Islet of Langerhans (tissue), 1 donor: ENCODE results near the gene WDR59.
"Not testable (repeated sequence)": the region's sequence is repeated elsewhere in the genome, so short reads cannot be mapped to it uniquely, and the experiment has no call there.

Experiments used
- FAIRE-seq: peaks from one replicate; lab custom pipeline; 2011; peaks lifted over from hg19 to GRCh38; lab: Jason Lieb, UNC

The WDR59 gene

DNA sequence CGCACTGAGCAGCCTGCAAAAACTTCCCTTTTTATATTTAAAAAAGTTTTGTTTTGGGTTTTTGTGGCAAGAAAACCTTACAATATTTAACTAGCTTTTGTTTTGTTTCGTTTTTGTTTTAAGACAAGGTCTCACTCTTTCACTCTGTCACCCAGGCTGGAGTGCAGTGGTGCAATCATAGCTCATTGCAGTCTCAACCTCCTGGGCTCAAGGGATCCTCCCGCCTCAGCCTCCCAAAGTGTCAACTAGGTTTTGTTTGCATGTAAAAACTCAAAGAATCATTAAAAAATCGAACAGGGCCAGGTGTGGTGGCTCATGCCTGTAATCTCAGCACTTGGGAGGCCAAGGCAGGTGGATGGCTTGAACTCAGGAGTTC, 132.4 kb downstream of the WDR59 start:
- FAIRE-seq = no peak

DNA sequence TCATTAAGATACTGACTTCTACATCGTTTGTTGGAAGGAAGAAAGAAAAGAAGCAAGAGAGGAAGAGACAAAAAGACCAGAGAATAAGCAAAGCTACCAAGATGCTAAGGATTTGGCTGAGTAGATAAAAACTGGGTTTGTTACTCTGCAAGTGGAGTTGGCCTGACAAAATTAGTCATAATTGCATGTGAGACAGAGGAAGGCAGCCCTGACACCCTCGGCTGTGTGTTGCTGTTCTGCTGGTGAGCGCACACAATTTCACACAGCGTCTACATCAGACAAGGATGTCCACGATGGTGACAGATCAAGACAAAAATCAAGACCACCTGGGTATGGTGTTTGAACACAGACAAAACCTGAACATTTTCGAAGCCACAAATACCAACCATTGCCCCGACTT, 134.9 kb downstream of the WDR59 start:
- no peak for FAIRE-seq

DNA sequence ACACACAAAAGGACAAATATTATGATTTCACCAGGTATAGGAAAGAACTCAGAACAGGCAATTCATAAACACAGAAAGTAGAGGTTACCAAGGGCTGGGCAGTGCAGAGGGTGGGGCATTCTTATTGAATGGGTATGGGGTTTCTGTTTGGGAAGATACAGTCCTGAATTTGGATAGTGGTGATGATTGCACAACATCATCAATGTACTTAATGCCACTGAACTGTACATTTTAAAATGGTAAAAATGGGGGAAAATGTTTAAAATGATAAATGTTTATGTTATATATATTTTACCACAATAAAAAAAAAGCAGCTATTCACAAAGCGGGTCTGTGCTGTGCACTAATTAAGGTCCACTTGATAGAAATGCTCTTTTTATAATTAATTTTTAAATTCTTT, 137.7 kb downstream of the WDR59 start:
- FAIRE-seq = no peak

DNA sequence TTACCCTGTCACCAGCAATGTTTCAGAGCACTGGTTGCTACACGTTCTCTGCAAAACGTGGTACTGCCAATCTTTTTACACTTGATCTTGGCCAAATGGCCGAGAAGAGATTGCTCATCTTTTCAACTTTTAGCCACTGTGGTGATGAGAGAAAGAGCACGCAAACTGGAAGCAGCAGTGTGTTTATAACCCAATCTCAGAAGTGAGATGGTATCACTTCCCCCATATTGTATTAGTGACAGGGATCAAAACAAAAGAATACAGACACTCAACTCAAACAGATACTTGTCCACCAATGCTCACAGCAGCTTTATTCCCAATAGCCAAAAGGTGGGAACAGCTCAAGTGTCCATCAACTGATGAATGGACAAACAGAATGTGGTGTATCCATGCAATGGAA, 138.2 kb downstream of the WDR59 start:
- no peak for FAIRE-seq

DNA sequence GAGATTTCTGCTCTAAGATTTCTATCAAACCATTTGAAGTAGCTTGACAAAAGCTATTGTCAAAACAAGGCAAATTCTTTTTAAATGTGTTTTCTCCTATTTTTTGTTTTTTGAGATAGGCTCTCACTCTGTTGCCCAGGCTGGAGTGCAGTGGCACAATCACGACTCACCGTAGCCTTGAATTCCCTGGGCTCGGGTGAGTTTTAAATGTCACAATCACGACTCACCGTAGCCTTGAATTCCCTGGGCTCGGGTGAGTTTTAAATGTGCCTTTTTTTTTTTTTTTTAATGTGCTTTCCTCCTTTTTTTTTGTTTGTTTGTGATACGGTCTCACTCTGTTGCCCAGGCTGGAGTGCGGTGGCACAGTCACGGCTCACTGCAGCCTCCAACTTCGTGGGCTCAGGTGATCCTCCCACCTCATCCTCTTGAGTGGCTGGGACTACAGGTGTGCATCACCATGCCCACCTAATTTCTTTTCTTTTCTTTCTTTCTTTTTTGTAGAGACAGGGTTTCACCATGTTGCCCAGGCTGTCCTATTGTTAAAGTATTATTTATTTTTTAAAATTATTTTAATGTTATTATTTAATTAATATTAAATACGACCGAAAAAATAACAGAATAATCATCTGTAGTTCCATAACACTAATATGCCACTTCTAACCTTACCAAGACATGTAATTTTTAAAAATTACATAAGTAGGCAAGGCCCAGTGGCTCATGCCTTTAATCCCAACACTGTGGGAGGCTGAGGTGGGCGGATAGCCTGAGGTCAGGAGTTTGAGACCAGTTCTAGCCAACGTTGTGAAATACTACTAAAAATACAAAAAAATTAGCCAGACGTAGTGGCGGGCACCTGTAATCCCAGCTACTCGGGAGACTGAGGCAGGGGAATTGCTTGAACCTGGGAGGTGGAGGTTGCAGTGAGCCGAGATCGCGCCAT, 140.6 kb downstream of the WDR59 start:
- FAIRE-seq = no peak

DNA sequence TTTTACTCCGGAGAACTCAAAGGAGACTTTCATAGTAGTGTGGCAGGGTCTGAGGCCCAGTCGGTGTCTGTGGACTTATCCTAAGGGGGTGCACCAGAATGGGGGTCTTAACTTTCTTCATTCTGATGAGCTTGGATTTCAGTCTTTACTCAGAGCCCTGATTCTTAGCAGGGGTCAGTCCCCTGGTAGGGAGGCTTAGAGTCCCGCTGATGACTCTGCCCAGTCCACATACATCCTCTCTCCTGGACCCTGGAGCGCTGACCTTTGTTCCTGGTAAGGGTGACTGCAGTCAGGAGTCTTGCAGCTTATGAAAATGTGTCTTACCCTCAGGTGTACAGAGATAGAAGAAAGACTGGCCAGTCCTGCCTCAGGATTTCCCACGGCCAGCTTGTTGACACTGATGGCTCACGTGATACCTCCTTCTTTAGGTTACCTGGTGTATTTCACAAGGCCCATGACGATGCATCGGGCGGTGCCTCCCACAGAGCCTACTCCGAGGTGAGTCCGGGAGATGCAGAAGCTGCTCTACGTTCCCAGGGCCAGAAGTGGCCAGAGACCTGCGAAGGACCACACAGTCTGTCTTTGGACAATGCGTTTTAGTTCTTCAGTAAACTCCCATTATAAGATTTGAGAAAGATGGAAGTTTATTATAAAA, 141.4 kb downstream of the WDR59 start:
- FAIRE-seq = not testable (repeated sequence)

DNA sequence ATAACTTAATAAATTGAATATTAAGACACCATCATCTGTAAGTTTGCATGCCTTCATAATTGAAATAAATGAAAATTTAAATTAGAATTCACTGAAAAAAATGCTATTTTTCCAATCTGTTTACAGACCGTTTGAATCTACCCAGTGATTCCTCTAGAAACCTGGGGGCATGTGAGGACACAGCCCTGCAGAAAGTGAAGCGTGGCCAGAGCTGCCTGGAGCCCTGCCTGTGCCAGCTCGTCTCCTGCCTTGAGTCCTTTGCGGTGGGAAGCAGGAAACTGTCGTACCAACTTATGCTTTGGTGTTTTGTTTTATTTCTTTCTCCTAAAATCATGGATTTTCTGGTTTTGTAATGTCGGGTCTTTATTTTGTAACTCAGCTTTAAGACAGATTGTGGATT, 142.5 kb downstream of the WDR59 start:
- FAIRE-seq = no peak

DNA sequence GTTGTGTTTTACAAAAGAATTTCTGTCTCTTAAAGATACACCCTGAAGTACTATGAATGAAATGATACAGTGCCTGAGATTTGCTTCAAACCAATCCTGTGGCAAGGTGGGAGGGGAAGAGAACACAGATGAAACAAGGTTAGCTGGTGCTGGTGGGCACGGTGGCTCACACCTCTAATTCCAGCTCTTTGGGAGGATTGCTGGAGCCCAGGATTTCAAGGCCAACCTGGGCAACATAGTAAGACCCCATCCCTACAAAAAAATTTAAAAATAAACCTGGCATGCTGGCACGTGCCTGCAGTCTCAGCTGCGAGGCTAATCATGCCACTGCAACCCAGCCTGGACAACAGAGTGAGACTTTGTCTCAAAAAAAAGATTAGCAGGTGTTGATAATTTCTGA, 143.0 kb downstream of the WDR59 start:
- FAIRE-seq = no peak

DNA sequence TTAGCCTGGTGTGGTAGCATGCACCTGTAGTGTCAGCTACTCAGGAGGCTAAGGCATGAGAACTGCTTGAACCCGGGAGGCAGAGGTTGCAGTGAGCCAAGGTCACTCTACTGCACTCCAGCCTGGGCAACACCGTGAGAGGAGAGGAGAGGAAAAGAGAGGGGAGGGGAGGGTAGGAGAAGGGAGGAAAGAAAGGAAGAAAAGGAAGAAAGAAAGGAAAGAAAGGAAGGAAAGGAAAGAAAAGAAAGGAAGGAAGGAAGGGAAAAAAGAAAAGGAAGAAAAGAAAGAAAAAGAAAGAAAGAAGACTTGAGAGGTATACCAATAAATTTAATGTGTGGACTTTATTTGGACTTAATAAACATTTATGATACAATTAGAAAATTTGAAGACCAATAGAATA, 143.5 kb downstream of the WDR59 start:
- FAIRE-seq = no peak

DNA sequence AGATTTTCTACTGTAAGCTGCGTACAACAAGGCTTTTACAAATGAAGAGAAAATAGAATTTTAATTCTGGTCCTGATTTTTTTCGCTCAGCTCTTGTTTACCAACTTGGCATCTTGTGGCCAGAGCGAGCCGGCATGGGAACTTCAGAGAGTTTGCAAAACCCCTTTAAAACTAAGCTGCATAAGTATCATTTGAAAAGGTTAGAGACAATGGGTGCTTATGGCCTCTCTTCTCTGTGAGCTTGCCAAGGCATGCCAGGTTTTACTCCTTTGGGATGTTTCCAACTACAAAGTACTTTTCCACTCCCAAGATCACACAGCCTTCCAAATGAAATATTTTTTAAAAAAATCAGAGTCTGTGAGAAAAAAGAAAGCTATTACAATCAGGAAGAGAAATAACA, 147.9 kb downstream of the WDR59 start:
- no peak for FAIRE-seq

DNA sequence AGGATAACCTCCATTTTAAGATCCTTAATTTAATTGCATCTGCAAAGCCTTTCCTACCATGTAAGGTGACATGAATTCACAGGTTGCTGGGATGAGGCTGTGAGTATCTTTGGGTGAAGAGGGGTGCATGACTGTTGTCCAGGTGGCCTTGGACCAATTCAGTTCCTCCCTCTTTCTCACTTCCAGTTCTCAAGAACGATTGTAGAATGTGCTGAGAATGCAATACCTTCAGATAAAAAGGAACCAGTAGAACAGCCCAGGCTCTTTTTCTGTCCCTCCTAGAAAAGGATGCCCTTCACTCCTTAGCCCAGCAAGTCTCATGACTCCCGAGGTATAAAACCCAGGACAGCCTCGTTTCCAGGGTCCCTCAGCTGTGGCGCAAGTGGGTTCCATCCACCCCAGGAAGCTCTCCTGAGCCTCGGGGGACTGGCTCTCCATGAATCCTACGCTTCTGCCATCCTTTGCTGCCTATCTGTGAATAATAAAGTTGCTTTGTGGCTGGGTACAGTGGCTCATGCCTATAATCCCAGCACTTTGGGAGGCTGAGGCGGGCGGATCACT, 148.7 kb downstream of the WDR59 start:
- no peak for FAIRE-seq

DNA sequence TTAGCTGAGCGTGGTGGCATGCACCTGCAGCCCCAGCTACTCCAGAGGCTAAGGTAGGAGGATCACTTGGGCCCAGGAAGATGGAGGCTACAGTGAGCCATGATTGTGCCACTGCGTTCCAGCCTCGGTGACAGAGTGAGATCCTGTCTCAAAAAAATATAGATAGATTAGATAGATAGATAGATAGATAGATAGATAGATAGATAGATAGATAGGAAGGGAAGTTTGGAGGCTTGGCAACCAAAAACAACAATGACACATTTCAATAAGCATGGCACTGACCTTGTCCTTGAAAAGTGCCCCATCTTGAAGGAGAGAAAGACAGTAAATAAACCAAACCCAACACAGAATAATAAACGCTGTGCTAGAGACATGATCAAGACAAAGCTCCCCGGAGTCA, 152.7 kb downstream of the WDR59 start:
- FAIRE-seq = no peak

DNA sequence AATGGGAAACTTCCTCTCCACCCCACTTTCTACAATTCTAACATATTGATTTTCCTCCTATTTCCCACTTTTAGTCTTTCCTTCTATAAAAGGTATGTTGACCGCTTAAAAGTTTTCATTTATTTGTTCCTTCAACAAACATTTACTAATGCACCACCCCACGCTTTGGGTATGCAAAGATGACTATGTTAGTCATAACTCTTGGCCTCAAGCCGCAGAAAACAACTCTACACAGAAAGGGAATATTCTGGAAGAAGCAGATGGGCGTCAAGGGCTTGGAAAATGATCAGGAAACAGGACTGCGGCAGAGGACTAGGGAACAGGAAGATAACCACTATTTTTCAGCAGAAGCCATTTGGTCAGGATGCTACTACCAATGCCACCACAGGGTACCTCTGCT, 153.5 kb downstream of the WDR59 start:
- FAIRE-seq = no peak

DNA sequence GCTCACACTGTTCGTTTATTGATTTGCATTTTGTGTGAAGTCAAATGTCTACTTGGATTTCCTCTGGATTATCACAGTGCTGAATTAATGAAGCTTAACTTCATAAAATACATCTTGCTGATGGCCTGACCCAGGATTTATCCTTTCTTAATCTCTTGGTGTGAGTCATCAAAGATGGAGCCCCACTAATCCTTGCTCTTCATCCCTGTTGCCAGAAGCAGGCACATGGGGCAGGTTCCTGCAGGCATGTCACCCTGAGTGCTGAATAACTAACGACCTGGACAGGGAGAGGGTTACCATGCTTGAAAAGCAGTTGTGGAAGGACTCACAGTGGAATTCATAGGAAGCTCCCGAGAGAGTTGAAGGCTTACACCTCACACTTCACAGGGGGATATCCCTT, 154.3 kb downstream of the WDR59 start:
- FAIRE-seq = no peak

DNA sequence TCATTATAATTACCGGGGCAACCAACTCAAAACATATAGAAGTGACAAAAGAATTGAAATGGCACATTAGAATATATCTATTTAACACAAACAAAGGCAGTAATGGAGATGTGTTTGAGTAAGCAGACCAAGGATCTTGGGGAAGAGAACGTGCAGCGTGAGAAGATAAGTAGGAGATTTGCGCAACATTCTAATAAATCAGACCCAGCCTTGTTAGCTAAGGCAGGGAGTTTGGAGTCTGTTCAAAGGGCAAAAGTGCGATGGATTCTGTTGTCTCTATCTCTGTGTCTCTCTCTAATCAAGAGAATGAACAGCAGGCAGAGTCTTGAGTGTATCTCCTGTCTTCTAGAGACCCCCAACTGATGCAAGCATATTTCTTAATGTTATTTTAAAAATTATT, 155.3 kb downstream of the WDR59 start:
- FAIRE-seq = no peak

DNA sequence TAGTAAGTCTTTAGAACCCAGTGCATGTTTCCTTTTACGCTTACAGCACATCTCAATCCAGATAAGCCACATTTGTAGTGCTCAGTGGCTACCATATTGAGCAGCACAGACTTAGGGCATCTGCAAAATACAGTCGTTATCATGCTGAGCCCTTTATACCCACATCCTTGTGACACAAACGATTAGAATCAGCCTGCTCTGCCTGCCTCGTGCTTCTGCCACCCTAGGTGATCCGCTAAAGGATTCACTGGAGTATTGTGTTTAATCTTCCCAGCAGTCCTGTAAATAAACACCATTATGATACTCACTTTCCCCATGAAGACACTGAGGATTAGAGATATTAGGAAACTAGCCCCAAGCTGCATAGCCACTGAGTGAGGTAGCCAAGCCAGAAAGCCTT, 159.0 kb downstream of the WDR59 start:
- no peak for FAIRE-seq

DNA sequence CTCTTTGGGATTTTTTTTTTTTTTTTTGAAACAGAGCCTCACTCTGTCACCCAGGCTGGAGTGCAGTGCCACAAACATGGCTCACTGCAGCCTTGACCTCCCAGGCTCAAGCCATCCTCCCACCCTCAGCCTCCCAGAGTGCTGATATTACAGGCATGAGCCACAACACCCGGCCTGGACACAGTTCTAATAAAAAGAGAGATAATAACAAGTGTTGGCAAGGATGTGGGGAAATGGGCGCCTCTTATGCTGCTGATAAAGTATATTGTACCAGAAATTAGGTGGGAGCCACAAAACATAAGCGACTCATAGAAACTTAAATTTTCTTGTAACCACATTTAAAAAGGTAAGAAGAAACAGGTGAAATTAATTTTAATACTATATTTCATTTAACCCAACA, 159.9 kb downstream of the WDR59 start:
- no peak for FAIRE-seq
